Neural cell (in vitro differentiated cells): ENCODE data around the gene COQ9. TPM values are rescaled to one million over a fixed set of nuclear protein-coding genes. Genes with fewer than 3 reads are reported as not detected.

Experiments
- H2AFZ ChIP-seq: fragments of 200-600, 300-800 bp; sonication (generic), shearing (Covaris generic); 2 replicates; pipeline ENCODE4 v1.6.0; 2014; ENCODE audit warnings: low read depth, mild to moderate bottlenecking, antibody characterized with exemption, low read length, moderate library complexity
- H3F3A ChIP-seq: fragments of 200-600 bp; shearing (Covaris generic); 2 replicates; pipeline ENCODE4 v1.6.1; 2016; ENCODE audit warnings: mild to moderate bottlenecking, moderate library complexity, mixed read lengths, antibody characterized with exemption, low read length; ENCODE audit not compliant: insufficient read depth, poor library complexity, severe bottlenecking
- H3K27ac ChIP-seq: fragments of 200-600, 300-800 bp; sonication (generic), shearing (Covaris generic); 2 replicates; pipeline ENCODE4 v1.5.1; 2014; ENCODE audit warnings: mild to moderate bottlenecking, low read length, moderate library complexity
- H3K27me3 ChIP-seq: fragments of 300-800, 200-600 bp; sonication (generic), shearing (Covaris generic); 2 replicates; pipeline ENCODE4 v1.6.0; 2014; ENCODE audit warnings: mild to moderate bottlenecking, low read depth, low read length, moderate library complexity; ENCODE audit not compliant: insufficient read depth
- H3K36me3 ChIP-seq: fragments of 300-800, 200-600 bp; sonication (generic), shearing (Covaris generic); 2 replicates; pipeline ENCODE4 v1.5.1; 2014; ENCODE audit warnings: mild to moderate bottlenecking, antibody characterized with exemption, low read length, moderate library complexity; ENCODE audit not compliant: insufficient read depth
- H3K4me2 ChIP-seq: fragments of 300-800, 200-600 bp; sonication (generic), shearing (Covaris generic); 2 replicates; pipeline ENCODE4 v1.6.0; 2014; ENCODE audit warnings: mild to moderate bottlenecking, low read length
- H3K4me3 ChIP-seq: fragments of 300-800, 200-600 bp; sonication (generic), shearing (Covaris generic); 2 replicates; pipeline ENCODE4 v1.5.1; 2014; ENCODE audit warnings: mild to moderate bottlenecking, low read length, moderate library complexity
- H3K79me2 ChIP-seq: fragments of 200-600 bp; shearing (Covaris generic); replicated peaks from 2 replicates; pipeline ENCODE4 v1.6.0; 2014; ENCODE audit warnings: mild to moderate bottlenecking, low read length, moderate library complexity; ENCODE audit not compliant: insufficient read depth
- H3K9ac ChIP-seq: fragments of 300-800, 200-600 bp; sonication (generic), shearing (Covaris generic); 2 replicates; pipeline ENCODE4 v1.6.1; 2016; ENCODE audit warnings: mild to moderate bottlenecking, low read length, mixed read lengths
- H3K9me2 ChIP-seq: fragments of 200-600 bp; shearing (Covaris generic); 2 replicates; pipeline ENCODE4 v1.6.1; 2016; ENCODE audit warnings: mild to moderate bottlenecking, low read length, mixed read lengths; ENCODE audit not compliant: insufficient read depth
- H3K9me3 ChIP-seq: fragments of 200-600, 300-800 bp; sonication (generic), shearing (Covaris generic); 2 replicates; pipeline ENCODE4 v1.6.1; 2016; ENCODE audit warnings: mild to moderate bottlenecking, mixed run types, low read length, moderate library complexity, mixed read lengths
- H4K20me1 ChIP-seq: fragments of 200-600 bp; shearing (Covaris generic); 2 replicates; pipeline ENCODE4 v1.6.1; 2016; ENCODE audit warnings: mild to moderate bottlenecking, mixed run types; ENCODE audit not compliant: insufficient read depth
- CTCF ChIP-seq: fragments of 450-650 bp; IDR thresholded peaks from 2 replicates; pipeline ENCODE4 v1.5.1; 2014; ENCODE audit warnings: antibody characterized with exemption, mild to moderate bottlenecking, moderate library complexity; ENCODE audit not compliant: poor library complexity, severe bottlenecking
- EP300 ChIP-seq: fragments of 450-650 bp; conservative IDR thresholded peaks from 2 replicates; pipeline ENCODE4 v1.6.1; 2014; ENCODE audit warnings: antibody characterized with exemption, mild to moderate bottlenecking, moderate library complexity; ENCODE audit not compliant: poor library complexity, severe bottlenecking
- EZH2 ChIP-seq: fragments of 200-600, 300-800 bp; shearing (Covaris generic), sonication (generic); IDR thresholded peaks from 2 replicates; pipeline ENCODE4 v1.6.1; 2014; ENCODE audit warnings: antibody characterized with exemption, low read length, borderline replicate concordance, mild to moderate bottlenecking; ENCODE audit not compliant: insufficient read depth, poor library complexity, severe bottlenecking
- MXI1 ChIP-seq: fragments of 450-650 bp; conservative IDR thresholded peaks from 2 replicates; pipeline ENCODE4 v1.6.1; 2014; ENCODE audit warnings: antibody characterized with exemption, mild to moderate bottlenecking; ENCODE audit not compliant: poor library complexity, severe bottlenecking
- POLR2AphosphoS5 ChIP-seq: IDR thresholded peaks from 2 replicates; pipeline ENCODE4 v1.6.1; 2012
- RAD21 ChIP-seq: fragments of 450-650 bp; conservative IDR thresholded peaks from 2 replicates; pipeline ENCODE4 v1.6.1; 2014; ENCODE audit warnings: antibody characterized with exemption, mild to moderate bottlenecking, moderate library complexity
- SMC3 ChIP-seq: fragments of 450-650 bp; conservative IDR thresholded peaks from 2 replicates; pipeline ENCODE4 v1.6.1; 2014; ENCODE audit warnings: antibody characterized with exemption, mild to moderate bottlenecking, moderate library complexity; ENCODE audit not compliant: poor library complexity
- TAF1 ChIP-seq: IDR thresholded peaks from 2 replicates; pipeline ENCODE4 v1.6.1; 2012; ENCODE audit warnings: low read depth
- polyA plus RNA-seq: library from polyadenylated mRNA; depleted of rRNA; stranded (reverse); fragments of >200 nt; gene quantifications from 2 replicates; pipeline ENCODE4 v1.2.3, GENCODE V29; 2014
- TF ChIP-seq, protein P1 (sequence below): IDR thresholded peaks from 2 replicates; pipeline ENCODE4 v1.6.1; 2012; ENCODE audit warnings: borderline replicate concordance

The COQ9 gene
- polyA plus RNA-seq, 1 donor from 2014 or later, result 78.7 TPM

- Histone ChIP-seq H3K4me3 (no peak overlapping the region), H3K9ac (no peak overlapping the region), H3F3A (no peaks in the 10 kb centered on the region), H4K20me1 (no peaks in the 10 kb centered on the region), H3K27ac (no peak overlapping the region), H3K9me2 (no peaks in the 10 kb centered on the region), H3K9me3 (no peaks in the 10 kb centered on the region), H3K36me3 (no peaks in the 10 kb centered on the region), H3K4me2 (no peak overlapping the region), H3K79me2 (no peaks in the 10 kb centered on the region), H2AFZ (no peak overlapping the region), H3K27me3 (no peaks in the 10 kb centered on the region)
- no peak for TF ChIP-seq SMC3
Measured at GRCh38 chr16:57505169-57505568, 57.9 kb downstream of the COQ9 start.

GRCh38 chr16:57507136-57508034 lies 60.1 kb downstream of the COQ9 start:
- H3K79me2 ChIP-seq, result no peaks in the 10 kb centered on the region
- no peak overlapping the region for H2AFZ ChIP-seq
- H3K36me3 ChIP-seq, result no peaks in the 10 kb centered on the region
- no peak overlapping the region for H3K9ac ChIP-seq
- H4K20me1 ChIP-seq, result no peaks in the 10 kb centered on the region
- H3K9me2 ChIP-seq, result no peaks in the 10 kb centered on the region
- TF ChIP-seq SMC3 (no peak), CTCF (no peak), MXI1 (no peak), EZH2 (no peak), POLR2AphosphoS5 (no peak), TAF1 (no peak), RAD21 (no peak), EP300 (no peak)
- TF ChIP-seq, protein P1, sequence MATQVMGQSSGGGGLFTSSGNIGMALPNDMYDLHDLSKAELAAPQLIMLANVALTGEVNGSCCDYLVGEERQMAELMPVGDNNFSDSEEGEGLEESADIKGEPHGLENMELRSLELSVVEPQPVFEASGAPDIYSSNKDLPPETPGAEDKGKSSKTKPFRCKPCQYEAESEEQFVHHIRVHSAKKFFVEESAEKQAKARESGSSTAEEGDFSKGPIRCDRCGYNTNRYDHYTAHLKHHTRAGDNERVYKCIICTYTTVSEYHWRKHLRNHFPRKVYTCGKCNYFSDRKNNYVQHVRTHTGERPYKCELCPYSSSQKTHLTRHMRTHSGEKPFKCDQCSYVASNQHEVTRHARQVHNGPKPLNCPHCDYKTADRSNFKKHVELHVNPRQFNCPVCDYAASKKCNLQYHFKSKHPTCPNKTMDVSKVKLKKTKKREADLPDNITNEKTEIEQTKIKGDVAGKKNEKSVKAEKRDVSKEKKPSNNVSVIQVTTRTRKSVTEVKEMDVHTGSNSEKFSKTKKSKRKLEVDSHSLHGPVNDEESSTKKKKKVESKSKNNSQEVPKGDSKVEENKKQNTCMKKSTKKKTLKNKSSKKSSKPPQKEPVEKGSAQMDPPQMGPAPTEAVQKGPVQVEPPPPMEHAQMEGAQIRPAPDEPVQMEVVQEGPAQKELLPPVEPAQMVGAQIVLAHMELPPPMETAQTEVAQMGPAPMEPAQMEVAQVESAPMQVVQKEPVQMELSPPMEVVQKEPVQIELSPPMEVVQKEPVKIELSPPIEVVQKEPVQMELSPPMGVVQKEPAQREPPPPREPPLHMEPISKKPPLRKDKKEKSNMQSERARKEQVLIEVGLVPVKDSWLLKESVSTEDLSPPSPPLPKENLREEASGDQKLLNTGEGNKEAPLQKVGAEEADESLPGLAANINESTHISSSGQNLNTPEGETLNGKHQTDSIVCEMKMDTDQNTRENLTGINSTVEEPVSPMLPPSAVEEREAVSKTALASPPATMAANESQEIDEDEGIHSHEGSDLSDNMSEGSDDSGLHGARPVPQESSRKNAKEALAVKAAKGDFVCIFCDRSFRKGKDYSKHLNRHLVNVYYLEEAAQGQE, result no peak
- H3K9me3 ChIP-seq, result no peaks in the 10 kb centered on the region
- no peak overlapping the region for H3K4me2 ChIP-seq
- H3F3A ChIP-seq, result no peaks in the 10 kb centered on the region
- no peaks in the 10 kb centered on the region for H3K27me3 ChIP-seq
- no peak overlapping the region for H3K4me3 ChIP-seq
- H3K27ac ChIP-seq, result no peak overlapping the region
